Suppressor macrophage (primary cell): ENCODE results near the gene RGS9BP.
"Not testable (repeated sequence)": the region's sequence is repeated elsewhere in the genome, so short reads cannot be mapped to it uniquely, and the experiment has no call there.

Experiments
- DNase-seq, 4 experiments: peaks; one replicate each; pipeline ENCODE4 v3.0.0-alpha.2; 2020 to 2022

RGS9BP gene

GRCh38 chr19:32695506-32695905, 19.9 kb downstream of the RGS9BP start:
- DNase-seq, result peak; percentile 54 to 77 (median 74)

- DNase-seq, result peak; percentile 66 to 77 (median 74)
These were observed 21.1 kb downstream of the RGS9BP start for GRCh38 chr19:32696771-32697170.

GRCh38 chr19:32700129-32700528, 24.5 kb downstream of the RGS9BP start:
- not testable (repeated sequence) for DNase-seq

- DNase-seq, result no peak
These were observed 26.4 kb downstream of the RGS9BP start for GRCh38 chr19:32702010-32702409.

GRCh38 chr19:32704006-32704405, 28.4 kb downstream of the RGS9BP start:
- DNase-seq, result not testable (repeated sequence)

GRCh38 chr19:32708457-32708856, 32.8 kb downstream of the RGS9BP start:
- no peak for DNase-seq

- DNase-seq, result no peak
These were observed 33.4 kb downstream of the RGS9BP start for GRCh38 chr19:32709032-32709431.

GRCh38 chr19:32711747-32712146, 36.1 kb downstream of the RGS9BP start:
- no peak for DNase-seq

GRCh38 chr19:32716203-32716602, 40.6 kb downstream of the RGS9BP start:
- DNase-seq, result not testable (repeated sequence)

- DNase-seq, result no peak
These were observed 41.8 kb downstream of the RGS9BP start for GRCh38 chr19:32717496-32717895.

GRCh38 chr19:32718286-32718685, 42.6 kb downstream of the RGS9BP start:
- no peak for DNase-seq

- no peak for DNase-seq
These were observed 44.0 kb downstream of the RGS9BP start, which contains the start of gene TDRD12 for GRCh38 chr19:32719611-32720059. Gene TDRD12 (plus strand): TSS chr19:32719767. CDS start chr19:32720073, 306 bp downstream.

GRCh38 chr19:32720216-32720935, 44.7 kb downstream of the RGS9BP start:
- no peak for DNase-seq

- DNase-seq, result no peak
These were observed 45.2 kb downstream of the RGS9BP start for GRCh38 chr19:32720936-32721250.
